Natural killer cell (primary cell): Measurements from ENCODE around the gene ATG4A. TPM values are rescaled to one million over a fixed set of nuclear protein-coding genes. Genes with fewer than 3 reads are reported as not detected.

ENCODE experiments used
- ATAC-seq, 3 donors: fragments of 150-1000 bp in 2 of 3; fragments of 200-7000 bp in 1 of 3; cut with Tn5 transposase; 1 replicate in 1 of 3; 2 replicates in 2 of 3; pipeline ENCODE4 v1.10.0; 2021; ENCODE audit warnings: mild to moderate bottlenecking in 2 of 3, moderate library complexity in 2 of 3
- DNase-seq, 2 donors: peaks; one replicate each; pipeline versions ENCODE4 v3.0.0 to v3.0.0-alpha.2; 2013 to 2021; ENCODE audit warnings: mixed read lengths in 1 of 2
- H3K27ac ChIP-seq: one replicate; pipeline ENCODE4 v1.5.1; 2013; ENCODE audit warnings: mild to moderate bottlenecking, low read length
- H3K27me3 ChIP-seq: one replicate; pipeline ENCODE4 v1.6.1; 2013; ENCODE audit warnings: low read length; ENCODE audit not compliant: control insufficient read depth, insufficient read depth
- H3K36me3 ChIP-seq: one replicate; pipeline ENCODE4 v1.6.1; 2013; ENCODE audit warnings: low read length; ENCODE audit not compliant: control insufficient read depth, insufficient read depth
- H3K4me1 ChIP-seq: one replicate; pipeline ENCODE4 v1.6.1; 2013; ENCODE audit warnings: low read length; ENCODE audit not compliant: control insufficient read depth, insufficient read depth
- H3K4me3 ChIP-seq: one replicate; pipeline ENCODE4 v1.5.1; 2013; ENCODE audit warnings: low read length
- H3K9me3 ChIP-seq: one replicate; pipeline ENCODE4 v1.6.1; 2013; ENCODE audit warnings: low read length; ENCODE audit not compliant: control insufficient read depth, insufficient read depth
- H3K27ac Mint-ChIP-seq, 2 donors: one replicate each; pipeline ENCODE4 v1.8.0; 2022; ENCODE audit warnings: mild to moderate bottlenecking in 2 of 2, mixed read lengths in 2 of 2, moderate library complexity in 1 of 2
- H3K27me3 Mint-ChIP-seq, 2 donors: one replicate each; pipeline ENCODE4 v1.8.0; 2022; ENCODE audit warnings: low read depth in 2 of 2, mixed read lengths in 2 of 2
- H3K36me3 Mint-ChIP-seq: one replicate; pipeline ENCODE4 v1.8.0; 2022; ENCODE audit warnings: mixed read lengths
- H3K4me1 Mint-ChIP-seq, 2 donors: one replicate each; pipeline ENCODE4 v1.8.0; 2022; ENCODE audit warnings: mixed read lengths in 2 of 2
- H3K4me3 Mint-ChIP-seq: one replicate; pipeline ENCODE4 v1.8.0; 2022; ENCODE audit warnings: mild to moderate bottlenecking, moderate library complexity, mixed read lengths
- H3K9me3 Mint-ChIP-seq, 2 donors: one replicate each; pipeline ENCODE4 v1.8.0; 2022; ENCODE audit warnings: mixed read lengths in 2 of 2
- CTCF ChIP-seq: fragments of 200-600 bp; IDR thresholded peaks from one replicate; pipeline ENCODE4 v1.8.0; 2022; ENCODE audit warnings: antibody characterized with exemption
- WGBS: methylation state at CpG from one replicate; pipeline ENCODE4 v1.1.7; 2013; ENCODE audit warnings: missing lambda C conversion rate; ENCODE audit not compliant: insufficient coverage; 5-methylcytosine and 5-hydroxymethylcytosine counted together
- intact Hi-C: fragments of 100-400 bp; cut with micrococcal nuclease; formaldehyde crosslinking; loops from one replicate; pipeline ENCODE4 v1.14.2; 2022
- total RNA-seq, 4 donors: library from RNA; stranded (reverse); fragments of 120-200 nt in 1 of 4; gene quantifications; one replicate each; pipeline versions ENCODE4 v1.2.3 to v1.2.4, GENCODE V29; 2013 to 2022

Gene ATG4A, protein sequence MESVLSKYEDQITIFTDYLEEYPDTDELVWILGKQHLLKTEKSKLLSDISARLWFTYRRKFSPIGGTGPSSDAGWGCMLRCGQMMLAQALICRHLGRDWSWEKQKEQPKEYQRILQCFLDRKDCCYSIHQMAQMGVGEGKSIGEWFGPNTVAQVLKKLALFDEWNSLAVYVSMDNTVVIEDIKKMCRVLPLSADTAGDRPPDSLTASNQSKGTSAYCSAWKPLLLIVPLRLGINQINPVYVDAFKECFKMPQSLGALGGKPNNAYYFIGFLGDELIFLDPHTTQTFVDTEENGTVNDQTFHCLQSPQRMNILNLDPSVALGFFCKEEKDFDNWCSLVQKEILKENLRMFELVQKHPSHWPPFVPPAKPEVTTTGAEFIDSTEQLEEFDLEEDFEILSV
- 10 to 100 TPM; 10.7 to 13.5 (median 11.6) TPM for total RNA-seq
- 17.0 TPM for total RNA-seq (2013)

DNA sequence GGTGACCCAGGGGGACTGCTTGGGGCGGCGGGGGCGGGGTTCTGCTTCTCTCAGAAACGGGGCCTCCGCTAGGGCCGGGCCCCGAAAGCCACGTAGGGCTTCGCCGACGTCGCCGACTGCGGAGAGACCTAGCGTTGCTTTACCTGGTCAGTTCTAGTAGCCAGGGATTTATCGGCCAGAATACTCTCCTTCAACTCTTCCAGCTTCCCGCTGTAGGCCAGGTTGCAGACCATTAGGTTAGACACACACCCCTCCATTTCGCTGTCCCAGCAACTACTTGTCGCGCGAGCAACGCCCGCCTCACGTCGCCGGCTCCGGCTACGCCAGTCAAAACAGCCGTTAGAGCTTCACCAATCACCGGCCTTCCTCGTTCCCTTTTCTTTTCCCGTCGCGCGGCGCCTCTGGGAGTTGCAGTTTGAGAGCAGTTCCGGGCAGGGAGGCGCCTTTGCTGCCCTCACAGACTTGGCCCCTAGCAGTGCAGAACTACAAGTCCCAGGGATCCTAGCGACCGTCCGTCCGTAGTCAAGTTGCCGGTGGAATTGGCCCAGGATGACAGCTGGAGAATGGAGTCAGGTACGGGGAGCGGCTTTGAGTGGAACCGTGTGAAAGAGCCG lies at the start of gene ATG4A, which contains the start of gene PSMD10:
Gene ATG4A, plus strand, starts transcription at position 515 of the 614 bp plus-strand sequence. Its CDS starts 49 bp downstream, at position 564.
Gene PSMD10, minus strand, starts transcription at position 279 of the 614 bp plus-strand sequence. Its CDS starts 22 bp downstream, at position 257.
- H3K4me1 ChIP-seq, result peaks cover 5% of the 10 kb centered on the region
- H3K27ac Mint-ChIP-seq, result no peak within 1 kb of the TSS
- H3K4me3 ChIP-seq, result peak within 1 kb of the TSS; percentile 82
- H3K9me3 ChIP-seq, result no peaks in the 10 kb centered on the region
- H3K4me3 Mint-ChIP-seq, result no peak within 1 kb of the TSS
- ATAC-seq (peak; percentile 95 to 98 (median 96)), DNase-seq (peak; percentile 75 to 92)
- peak within 1 kb of the TSS; percentile 94 for H3K27ac ChIP-seq
- no peak for TF ChIP-seq CTCF
- no peaks in the 10 kb centered on the region for H3K27me3 Mint-ChIP-seq
- intact Hi-C loops, result no loop called here
- H3K4me1 Mint-ChIP-seq, result no peaks in the 10 kb centered on the region
- no peaks in the 10 kb centered on the region for H3K9me3 Mint-ChIP-seq
- H3K27me3 ChIP-seq, result no peaks in the 10 kb centered on the region
- peaks cover 4% of the 10 kb centered on the region for H3K36me3 ChIP-seq
- no peaks in the 10 kb centered on the region for H3K36me3 Mint-ChIP-seq
- under 1% methylated on average over 47 of the region's 47 CpGs for WGBS

DNA sequence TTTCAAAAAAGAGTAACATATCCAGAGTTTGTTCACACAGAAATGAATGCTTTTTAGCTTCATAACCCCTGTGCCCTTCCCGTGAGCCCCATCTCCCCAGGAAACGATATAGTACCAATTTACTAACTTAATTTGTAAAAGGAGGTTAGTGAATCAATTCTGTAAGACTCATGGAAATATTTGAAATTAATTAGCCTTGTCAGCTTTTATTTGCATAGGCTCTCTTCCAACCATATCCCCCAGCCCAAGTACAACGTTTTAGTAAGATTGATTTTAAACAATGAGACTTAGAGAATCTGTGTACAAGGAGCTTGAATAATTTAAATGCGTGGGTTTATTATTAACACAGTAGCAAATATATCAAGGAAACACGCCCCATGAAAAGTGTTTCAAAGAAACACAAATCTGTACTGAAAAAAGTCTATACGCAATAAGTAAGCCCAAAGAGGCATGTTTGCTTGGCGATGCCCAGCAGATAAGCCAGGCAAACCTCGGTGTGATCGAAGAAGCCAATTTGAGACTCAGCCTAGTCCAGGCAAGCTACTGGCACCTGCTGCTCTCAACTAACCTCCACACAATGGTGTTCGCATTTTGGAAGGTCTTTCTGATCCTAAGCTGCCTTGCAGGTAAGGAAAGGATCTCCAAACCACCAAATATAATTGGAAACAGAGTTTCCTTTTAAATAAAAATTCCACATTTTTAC lies 46.9 kb upstream of the ATG4A start, which contains the start of gene VSIG1:
Gene VSIG1, plus strand, starts transcription at position 512 of the 703 bp plus-strand sequence. Its CDS starts 66 bp downstream, at position 578.
- Mint-ChIP-seq H3K4me3 (no peak within 1 kb of the TSS), H3K27ac (no peak within 1 kb of the TSS)
- ATAC-seq, result no peak

DNA sequence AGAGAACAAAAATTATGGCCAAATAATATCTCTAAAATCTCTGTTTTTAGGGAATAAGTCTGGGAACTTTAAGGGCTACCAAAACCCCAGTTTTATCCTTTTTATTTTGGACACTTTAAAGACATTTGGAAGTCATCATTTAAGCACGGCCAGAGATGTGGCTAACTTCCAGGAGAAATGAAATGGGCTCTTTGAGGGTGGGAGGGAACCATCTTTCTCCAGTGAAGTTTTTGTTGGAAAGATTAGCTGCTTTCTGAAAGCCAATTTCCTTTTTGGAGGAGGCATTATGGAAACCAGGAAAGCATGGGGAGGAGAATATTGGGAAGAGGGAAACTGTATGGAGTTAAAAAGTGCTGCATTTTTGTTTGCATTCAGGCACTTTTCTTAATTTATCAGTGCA lies 41.9 kb upstream of the ATG4A start:
- Mint-ChIP-seq H3K27ac (no peak overlapping the region), H3K27me3 (peaks cover 0 to 45% of the 10 kb centered on the region in 2 donors), H3K9me3 (no peaks in the 10 kb centered on the region), H3K4me3 (no peak overlapping the region), H3K4me1 (no peaks in the 10 kb centered on the region), H3K36me3 (no peaks in the 10 kb centered on the region)
- intact Hi-C loops, result no loop called here
- H3K27ac ChIP-seq, result no peak overlapping the region
- no peaks in the 10 kb centered on the region for H3K4me1 ChIP-seq
- H3K27me3 ChIP-seq, result no peaks in the 10 kb centered on the region
- WGBS, result 89% methylated on average over 1 of the region's 1 CpG
- H3K36me3 ChIP-seq, result no peaks in the 10 kb centered on the region
- DNase-seq (no peak), ATAC-seq (no peak)
- no peak for TF ChIP-seq CTCF
- H3K9me3 ChIP-seq, result no peaks in the 10 kb centered on the region
- no peak overlapping the region for H3K4me3 ChIP-seq

More for the DNA sequence above, 46.9 kb upstream of the ATG4A start, which contains the start of gene VSIG1:
- Mint-ChIP-seq H3K27me3 (peaks cover 4 to 20% of the 10 kb centered on the region in 2 donors), H3K4me1 (no peaks in the 10 kb centered on the region), H3K36me3 (no peaks in the 10 kb centered on the region), H3K9me3 (no peaks in the 10 kb centered on the region)
- 98% methylated on average over 6 of the region's 10 CpGs for WGBS
- no peaks in the 10 kb centered on the region for H3K36me3 ChIP-seq
- no peaks in the 10 kb centered on the region for H3K4me1 ChIP-seq
- DNase-seq, result no peak
- no peaks in the 10 kb centered on the region for H3K9me3 ChIP-seq
- no peaks in the 10 kb centered on the region for H3K27me3 ChIP-seq
- H3K4me3 ChIP-seq, result no peak within 1 kb of the TSS
- H3K27ac ChIP-seq, result no peak within 1 kb of the TSS
- no peak for TF ChIP-seq CTCF
- intact Hi-C loops, result no loop called here
